H9 (cell line): ENCODE data around the gene APCDD1. TPM values are rescaled to one million over a fixed set of nuclear protein-coding genes. Genes with fewer than 3 reads are reported as not detected.

Source experiments
- DNase-seq: peaks from one replicate; pipeline ENCODE4 v3.0.0-alpha.2; 2017
- H2AFZ ChIP-seq: one replicate; pipeline ENCODE4 v1.6.1; 2013; ENCODE audit warnings: mild to moderate bottlenecking, low read length, control low read depth, moderate library complexity
- H2AK5ac ChIP-seq: 2 replicates; pipeline ENCODE4 v1.6.1; 2013; ENCODE audit warnings: low read length, control low read depth, mixed read lengths; ENCODE audit not compliant: insufficient read length
- H2BK120ac ChIP-seq: one replicate; pipeline ENCODE4 v1.6.1; 2013; ENCODE audit warnings: low read depth, mild to moderate bottlenecking, low read length, control low read depth, inconsistent platforms; ENCODE audit not compliant: poor library complexity, severe bottlenecking
- H2BK12ac ChIP-seq: 2 replicates; pipeline ENCODE4 v1.6.1; 2013; ENCODE audit warnings: low read length, control low read depth, mixed read lengths, low read depth; ENCODE audit not compliant: insufficient read length
- H2BK15ac ChIP-seq: 2 replicates; pipeline ENCODE4 v1.6.1; 2013; ENCODE audit warnings: low read depth, low read length, control low read depth
- H2BK20ac ChIP-seq: one replicate; pipeline ENCODE4 v1.6.1; 2013; ENCODE audit warnings: low read depth, mild to moderate bottlenecking, low read length, control low read depth, inconsistent platforms; ENCODE audit not compliant: poor library complexity, severe bottlenecking
- H2BK5ac ChIP-seq: 2 replicates; pipeline ENCODE4 v1.6.1; 2013; ENCODE audit warnings: low read length, control low read depth, mixed read lengths; ENCODE audit not compliant: insufficient read length
- H3K14ac ChIP-seq: 2 replicates; pipeline ENCODE4 v1.6.1; 2013; ENCODE audit warnings: low read length, control low read depth; ENCODE audit not compliant: insufficient read depth
- H3K18ac ChIP-seq: 2 replicates; pipeline ENCODE4 v1.6.1; 2013; ENCODE audit warnings: low read depth, mild to moderate bottlenecking, mixed read lengths, low read length, control low read depth; ENCODE audit not compliant: insufficient read length
- H3K23ac ChIP-seq: 2 replicates; pipeline ENCODE4 v1.6.1; 2013; ENCODE audit warnings: low read length, control low read depth, mixed read lengths, low read depth; ENCODE audit not compliant: insufficient read length
- H3K23me2 ChIP-seq: 2 replicates; pipeline ENCODE4 v1.6.1; 2013; ENCODE audit warnings: low read depth, mild to moderate bottlenecking, mixed read lengths, low read length, control low read depth; ENCODE audit not compliant: insufficient read length, poor library complexity, severe bottlenecking
- H3K27ac ChIP-seq: 2 replicates; pipeline ENCODE4 v1.5.1; 2013; ENCODE audit warnings: low read length, control low read depth, mixed read lengths, low read depth; ENCODE audit not compliant: insufficient read length
- H3K27me3 ChIP-seq: 2 replicates; pipeline ENCODE4 v1.6.1; 2013; ENCODE audit warnings: low read length, control low read depth, inconsistent platforms; ENCODE audit not compliant: insufficient read depth
- H3K4ac ChIP-seq: 2 replicates; pipeline ENCODE4 v1.6.1; 2013; ENCODE audit warnings: low read depth, mild to moderate bottlenecking, control low read depth, inconsistent platforms, low read length, moderate library complexity
- H3K4me1 ChIP-seq: 2 replicates; pipeline ENCODE4 v1.6.1; 2013; ENCODE audit warnings: low read length, control low read depth, inconsistent platforms; ENCODE audit not compliant: insufficient read depth
- H3K4me2 ChIP-seq: 2 replicates; pipeline ENCODE4 v1.6.1; 2013; ENCODE audit warnings: low read length, control low read depth, mixed read lengths; ENCODE audit not compliant: insufficient read length, insufficient read depth
- H3K56ac ChIP-seq: 2 replicates; pipeline ENCODE4 v1.6.1; 2013; ENCODE audit warnings: low read depth, mild to moderate bottlenecking, mixed read lengths, low read length, control low read depth; ENCODE audit not compliant: insufficient read length
- H3K79me1 ChIP-seq: 2 replicates; pipeline ENCODE4 v1.6.1; 2013; ENCODE audit warnings: low read depth, mild to moderate bottlenecking, moderate library complexity, low read length, control low read depth, inconsistent platforms; ENCODE audit not compliant: insufficient read depth, poor library complexity, severe bottlenecking
- H3K79me2 ChIP-seq: 2 replicates; pipeline ENCODE4 v1.6.1; 2013; ENCODE audit warnings: low read length, control low read depth, inconsistent platforms; ENCODE audit not compliant: insufficient read depth
- H3K9ac ChIP-seq: 2 replicates; pipeline ENCODE4 v1.6.1; 2013; ENCODE audit warnings: low read length, control low read depth, mixed read lengths; ENCODE audit not compliant: insufficient read length; ENCODE audit errors: extremely low read depth
- H3K9me3 ChIP-seq: one replicate; pipeline ENCODE4 v1.6.1; 2013; ENCODE audit warnings: low read depth, low read length, inconsistent platforms; ENCODE audit not compliant: control insufficient read depth
- H3T11ph ChIP-seq: one replicate; pipeline ENCODE4 v1.6.1; 2013; ENCODE audit warnings: mild to moderate bottlenecking, low read length, control low read depth, inconsistent platforms
- H4K20me1 ChIP-seq: one replicate; pipeline ENCODE4 v1.6.1; 2013; ENCODE audit not compliant: control insufficient read depth, insufficient read length, insufficient read depth
- H4K5ac ChIP-seq: 2 replicates; pipeline ENCODE4 v1.6.1; 2013; ENCODE audit warnings: low read depth, mild to moderate bottlenecking, mixed read lengths, low read length, control low read depth; ENCODE audit not compliant: insufficient read length
- H4K8ac ChIP-seq: replicated peaks from 2 replicates; pipeline ENCODE4 v1.6.1; 2013; ENCODE audit warnings: low read length, control low read depth, mixed read lengths, low read depth; ENCODE audit not compliant: insufficient read length
- H4K91ac ChIP-seq: 2 replicates; pipeline ENCODE4 v1.6.1; 2013; ENCODE audit warnings: low read depth, mild to moderate bottlenecking, moderate library complexity, mixed read lengths, low read length, control low read depth; ENCODE audit not compliant: insufficient read length
- H3K27ac Mint-ChIP-seq, 3 experiments: 2 replicates in 2 of 3; 3 replicates in 1 of 3; pipeline ENCODE4 v1.8.0; 2020 to 2021; ENCODE audit warnings: mixed read lengths in 3 of 3, mild to moderate bottlenecking in 1 of 3, moderate library complexity in 1 of 3
- H3K27me3 Mint-ChIP-seq: 2 replicates; pipeline ENCODE4 v1.8.0; 2021; ENCODE audit warnings: low read depth, mild to moderate bottlenecking, moderate library complexity, mixed read lengths
- H3K36me3 Mint-ChIP-seq, 3 experiments: 2 replicates in 2 of 3; 3 replicates in 1 of 3; pipeline ENCODE4 v1.8.0; 2020 to 2021; ENCODE audit warnings: low read depth in 3 of 3, mixed read lengths in 3 of 3; ENCODE audit not compliant: insufficient read depth in 1 of 3
- H3K4me1 Mint-ChIP-seq, 2 experiments: 2 replicates each; pipeline ENCODE4 v1.8.0; 2020; ENCODE audit warnings: mixed read lengths in 2 of 2
- H3K4me3 Mint-ChIP-seq, 2 experiments: 2 replicates in 1 of 2; 3 replicates in 1 of 2; pipeline ENCODE4 v1.8.0; 2020 to 2021; ENCODE audit warnings: mild to moderate bottlenecking in 2 of 2, mixed read lengths in 2 of 2, moderate library complexity in 1 of 2
- H3K9me3 Mint-ChIP-seq, 2 experiments: 2 replicates in 1 of 2; 3 replicates in 1 of 2; pipeline ENCODE4 v1.8.0; 2020; ENCODE audit warnings: mild to moderate bottlenecking in 2 of 2, mixed read lengths in 2 of 2, moderate library complexity in 1 of 2
- whole genome bisulfite sequencing: extraction: QIAGEN DNeasy Blood & Tissue Kit; methylation state at CpG from one replicate; pipeline ENCODE4 v1.1.7; 2013; ENCODE audit warnings: missing lambda C conversion rate, low lambda C conversion rate, mixed read lengths; ENCODE audit not compliant: insufficient read length; ENCODE audit errors: extremely low coverage; 5-methylcytosine and 5-hydroxymethylcytosine counted together
- total RNA-seq: library from RNA; stranded (reverse); gene quantifications from 2 replicates; pipeline ENCODE4 v1.2.1, GENCODE V29; 2021
- TF ChIP-seq, protein P1 (sequence below): fragments of 200-600 bp; sonication (generic); conservative IDR thresholded peaks from 3 replicates; pipeline ENCODE4 v1.8.0; 2021; ENCODE audit warnings: antibody characterized with exemption, mild to moderate bottlenecking

The APCDD1 gene
- total RNA-seq, 1 experiment from 2014 or later, result 1.8 TPM

DNA sequence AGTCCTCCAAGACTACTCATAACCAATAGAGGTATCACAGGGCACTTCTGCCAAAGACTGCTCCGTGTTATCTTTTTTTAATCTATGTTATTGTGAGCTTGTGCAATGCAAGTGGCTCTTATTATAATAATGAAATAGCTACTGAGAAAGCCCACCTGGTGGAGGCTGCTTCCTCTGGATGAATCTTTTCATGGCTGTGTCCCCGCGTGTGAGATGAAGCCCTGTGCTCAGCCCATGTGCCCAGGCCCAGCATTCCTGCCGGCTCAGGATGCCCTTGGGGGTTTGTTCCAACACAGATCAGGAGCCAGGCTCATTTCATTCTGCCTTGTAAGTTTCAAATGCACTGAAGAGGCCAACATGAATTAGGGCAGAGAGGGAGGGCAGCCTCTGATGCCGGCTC is 18.7 kb downstream of the APCDD1 start:
- DNase-seq, result no peak
- Histone ChIP-seq H3K9ac (no peak overlapping the region), H3K27ac (no peak overlapping the region), H3K79me1 (no peaks in the 10 kb centered on the region), H3K23me2 (no peaks in the 10 kb centered on the region), H3K4ac (no peak overlapping the region), H2BK15ac (no peak overlapping the region), H2AFZ (no peak overlapping the region), H3K4me1 (peaks cover 11% of the 10 kb centered on the region), H2BK12ac (no peak overlapping the region), H2BK5ac (no peak overlapping the region), H4K91ac (no peak overlapping the region), H3K14ac (no peak overlapping the region), H4K5ac (no peak overlapping the region), H2BK20ac (no peak overlapping the region), H3K9me3 (no peaks in the 10 kb centered on the region), H3K56ac (no peak overlapping the region), H3K27me3 (peaks cover 16% of the 10 kb centered on the region; the same call in 1 of the 2 replicates), H2BK120ac (no peak overlapping the region), H3K79me2 (no peaks in the 10 kb centered on the region), H3K18ac (no peak overlapping the region), H3K4me2 (no peak overlapping the region), H4K8ac (no peak overlapping the region), H2AK5ac (no peak overlapping the region), H3T11ph (no peak overlapping the region), H3K23ac (no peak overlapping the region), H4K20me1 (no peaks in the 10 kb centered on the region)
- Mint-ChIP-seq H3K4me1 (peaks cover 32 to 38% of the 10 kb centered on the region in 2 experiments), H3K27ac (no peak overlapping the region), H3K4me3 (no peak overlapping the region), H3K9me3 (no peaks in the 10 kb centered on the region), H3K27me3 (peaks cover 51% of the 10 kb centered on the region), H3K36me3 (peaks cover 0 to 15% (median 3%) of the 10 kb centered on the region in 3 experiments; a peak in 4 of 7 replicates)
- TF ChIP-seq, protein P1, sequence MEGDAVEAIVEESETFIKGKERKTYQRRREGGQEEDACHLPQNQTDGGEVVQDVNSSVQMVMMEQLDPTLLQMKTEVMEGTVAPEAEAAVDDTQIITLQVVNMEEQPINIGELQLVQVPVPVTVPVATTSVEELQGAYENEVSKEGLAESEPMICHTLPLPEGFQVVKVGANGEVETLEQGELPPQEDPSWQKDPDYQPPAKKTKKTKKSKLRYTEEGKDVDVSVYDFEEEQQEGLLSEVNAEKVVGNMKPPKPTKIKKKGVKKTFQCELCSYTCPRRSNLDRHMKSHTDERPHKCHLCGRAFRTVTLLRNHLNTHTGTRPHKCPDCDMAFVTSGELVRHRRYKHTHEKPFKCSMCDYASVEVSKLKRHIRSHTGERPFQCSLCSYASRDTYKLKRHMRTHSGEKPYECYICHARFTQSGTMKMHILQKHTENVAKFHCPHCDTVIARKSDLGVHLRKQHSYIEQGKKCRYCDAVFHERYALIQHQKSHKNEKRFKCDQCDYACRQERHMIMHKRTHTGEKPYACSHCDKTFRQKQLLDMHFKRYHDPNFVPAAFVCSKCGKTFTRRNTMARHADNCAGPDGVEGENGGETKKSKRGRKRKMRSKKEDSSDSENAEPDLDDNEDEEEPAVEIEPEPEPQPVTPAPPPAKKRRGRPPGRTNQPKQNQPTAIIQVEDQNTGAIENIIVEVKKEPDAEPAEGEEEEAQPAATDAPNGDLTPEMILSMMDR, result no peak
- WGBS, result no CpG with 5 or more reads among the region's 5 CpGs
